ENCODE measurements around the gene GTF3C2. TPM values are rescaled to one million over a fixed set of nuclear protein-coding genes. Genes with fewer than 3 reads are reported as not detected.

Gene GTF3C2
- polyA plus RNA-seq, 2 of the 4 experiments (the other 2 are of a cell fraction): 75.4 to 101 TPM

GRCh38 chr2:27306136-27306535, 50.4 kb downstream of the GTF3C2 start (continued):
- TF ChIP-seq FOXS1 (CRISPR knock-in tag; IDR thresholded peaks at IDR 0.05): no peak
- no peak for TF ChIP-seq HEYL (CRISPR knock-in tag; IDR thresholded peaks at IDR 0.05)
- no peak for TF ChIP-seq TFCP2L1 (CRISPR knock-in tag; IDR thresholded peaks at IDR 0.05)
- no peak for TF ChIP-seq ZFP36 (IDR thresholded peaks at IDR 0.05; ENCODE audit: borderline replicate concordance, partially characterized antibody)

GRCh38 chr2:27305516-27305915, 51.0 kb downstream of the GTF3C2 start:
- POLR2A ChIA-PET: interaction anchor here (0.5 kb wide), 1 partner anchor 10 kb away, joined by 5 read pairs; no protein-coding TSS in a partner anchor
- DNase-seq (ENCODE audit: low read depth in 1 of 2, low spot score in 1 of 2) (no peak), FAIRE-seq (no peak), ATAC-seq (0 out of 6 replicates have a peak, but pooled peaks of 1 of the 2 experiments have one; percentile 9)
- CTCF ChIA-PET: interaction anchor here (0.6 to 20.5 kb wide), 9 partner anchors 12 to 218 kb away, joined by 3 to 394 read pairs (median 29); partner anchors contain the start of genes DNAJC5G, KHK, MPV17 and TRIM54
- 0 out of 3 replicates have a peak, but pooled peaks cover 3% of the 10 kb centered on the region for H3K4me1 ChIP-seq
- H3K4me3 ChIP-seq: no peak overlapping the region
- 90% methylated on average over 16 of the region's 16 CpGs for WGBS (ENCODE audit: missing lambda C conversion rate)
- no peak overlapping the region for H3K4me2 ChIP-seq
- H3K9me3 ChIP-seq: no peaks in the 10 kb centered on the region
- TF ChIP-seq KDM1A (IDR thresholded peaks at IDR 0.05; ENCODE audit: low read depth) (no peak), BCL3 (IDR thresholded peaks at IDR 0.05) (no peak), POLR2AphosphoS2 (conservative IDR thresholded peaks at IDR 0.05; ENCODE audit: low read length) (no peak), RFX5 (IDR thresholded peaks at IDR 0.05) (no peak)
- no peak overlapping the region for H3K27ac ChIP-seq

- peak in 1 of 2 experiments; percentile 21; a peak in 2 of 6 replicates for ATAC-seq
- FAIRE-seq: no peak
Measured at GRCh38 chr2:27304488-27305240, 51.9 kb downstream of the GTF3C2 start.

More at GRCh38 chr2:27304488-27305240, 51.9 kb downstream of the GTF3C2 start:
- Histone ChIP-seq H3K4me2 (no peak overlapping the region), H3K9me3 (no peaks in the 10 kb centered on the region), H3K4me1 (0 out of 3 replicates have a peak, but pooled peaks cover 3% of the 10 kb centered on the region), H3K4me3 (no peak overlapping the region), H3K27ac (no peak overlapping the region)
- POLR2A ChIA-PET: no interaction called here
- WGBS (ENCODE audit: missing lambda C conversion rate): 67% methylated on average over 13 of the region's 13 CpGs
- DNase-seq (ENCODE audit: low read depth in 1 of 2, low spot score in 1 of 2): no peak
- CTCF ChIA-PET: interaction anchor here (1.4 to 20.5 kb wide), 17 partner anchors 12 to 343 kb away, joined by 3 to 394 read pairs (median 13); partner anchors contain the start of genes DNAJC5G, KHK, MPV17 and SLC30A3
- TF ChIP-seq JUNB (IDR thresholded peaks at IDR 0.05) (no peak), ZNF302 (CRISPR knock-in tag; IDR thresholded peaks at IDR 0.05) (no peak), TFCP2L1 (CRISPR knock-in tag; IDR thresholded peaks at IDR 0.05) (no peak), POLR2A (IDR thresholded peaks at IDR 0.05; ENCODE audit: low read length) (no peak), RFX5 (IDR thresholded peaks at IDR 0.05) (no peak), CBX8 (IDR thresholded peaks at IDR 0.05) (no peak), BCL3 (IDR thresholded peaks at IDR 0.05) (no peak), E2F6 (IDR thresholded peaks at IDR 0.05; ENCODE audit: borderline replicate concordance, low read depth) (no peak), EHF (CRISPR knock-in tag; IDR thresholded peaks at IDR 0.05) (no peak), CHD2 (IDR thresholded peaks at IDR 0.05; ENCODE audit: low read length, partially characterized antibody) (no peak), MAZ (IDR thresholded peaks at IDR 0.05; ENCODE audit: borderline replicate concordance, low read depth, low read length) (no peak), HEYL (CRISPR knock-in tag; IDR thresholded peaks at IDR 0.05) (no peak), BHLHE40 (IDR thresholded peaks at IDR 0.05; ENCODE audit: low read depth, low read length) (no peak), NFE2L2 (conservative IDR thresholded peaks at IDR 0.05; ENCODE audit: low read length) (no peak), SREBF2 (IDR thresholded peaks at IDR 0.05) (no peak), CTCF (IDR thresholded peaks at IDR 0.05) (no peak)

All from A549 (cell line).